Bronchial epithelial cell (primary cell): ENCODE measurements around the gene IPO4. TPM values are rescaled to one million over a fixed set of nuclear protein-coding genes. Genes with fewer than 3 reads are reported as not detected.

Experiments
- DNase-seq: peaks from one replicate; pipeline ENCODE4 v3.0.0-alpha.2; 2010; ENCODE audit warnings: low read depth
- FAIRE-seq: peaks from 2 replicates; lab custom pipeline; 2011; peaks lifted over from hg19 to GRCh38; lab: Jason Lieb, UNC
- H3K27me3 ChIP-seq: 2 replicates; pipeline ENCODE4 v1.5.1; 2011; ENCODE audit warnings: low read length; ENCODE audit not compliant: control insufficient read depth, insufficient read depth
- H3K36me3 ChIP-seq: 2 replicates; pipeline ENCODE4 v1.5.1; 2011; ENCODE audit warnings: low read length; ENCODE audit not compliant: control insufficient read depth, insufficient read depth
- H3K4me3 ChIP-seq: 2 replicates; pipeline ENCODE4 v1.5.1; 2011; ENCODE audit warnings: mild to moderate bottlenecking, low read depth, low read length, control low read depth
- CTCF ChIP-seq: IDR thresholded peaks from 2 replicates; pipeline ENCODE4 v1.5.1; 2011; ENCODE audit warnings: mild to moderate bottlenecking, moderate library complexity, low read length, control low read depth, inconsistent platforms; ENCODE audit not compliant: insufficient read depth, severe bottlenecking
- total RNA-seq: library from RNA; depleted of rRNA; stranded (reverse); fragments of >200 nt; gene quantifications from 2 replicates; pipeline ENCODE4 v1.2.1, GENCODE V29; 2014

The IPO4 gene
- total RNA-seq, 1 donor from 2014 or later = 41.9 TPM

GRCh38 chr14:24186831-24187538 is 1.6 kb downstream of the IPO4 start:
- peaks cover 32% of the 10 kb centered on the region for H3K36me3 ChIP-seq
- no peak for TF ChIP-seq CTCF
- H3K4me3 ChIP-seq = no peak overlapping the region
- no peaks in the 10 kb centered on the region for H3K27me3 ChIP-seq
- FAIRE-seq = no peak
- no peak for DNase-seq

- H3K36me3 ChIP-seq = peaks cover 32% of the 10 kb centered on the region
- FAIRE-seq (no peak), DNase-seq (no peak)
- no peak for TF ChIP-seq CTCF
- H3K4me3 ChIP-seq = no peak overlapping the region
- no peaks in the 10 kb centered on the region for H3K27me3 ChIP-seq
These were observed 2.9 kb downstream of the IPO4 start for GRCh38 chr14:24185741-24186140.

GRCh38 chr14:24185026-24185425 is 3.6 kb downstream of the IPO4 start:
- no peak overlapping the region for H3K4me3 ChIP-seq
- DNase-seq (no peak), FAIRE-seq (no peak)
- no peaks in the 10 kb centered on the region for H3K27me3 ChIP-seq
- no peak for TF ChIP-seq CTCF
- peaks cover 33% of the 10 kb centered on the region for H3K36me3 ChIP-seq

- Histone ChIP-seq H3K36me3 (peaks cover 33% of the 10 kb centered on the region), H3K27me3 (no peaks in the 10 kb centered on the region), H3K4me3 (no peak overlapping the region)
- FAIRE-seq (no peak), DNase-seq (no peak)
- no peak for TF ChIP-seq CTCF
These were observed 4.3 kb downstream of the IPO4 start for GRCh38 chr14:24184104-24184970.

- no peak for TF ChIP-seq CTCF
- Histone ChIP-seq H3K27me3 (no peaks in the 10 kb centered on the region), H3K36me3 (peaks cover 44% of the 10 kb centered on the region), H3K4me3 (no peak overlapping the region)
- FAIRE-seq = no peak
- DNase-seq = no peak
These were observed 5.6 kb downstream of the IPO4 start for GRCh38 chr14:24183014-24183481.
